Ovary (tissue), 9 donors: ENCODE results near the gene RSU1. TPM values are rescaled to one million over a fixed set of nuclear protein-coding genes. Genes with fewer than 3 reads are reported as not detected.

Experiments used
- DNase-seq, 5 donors: peaks; one replicate each; pipeline ENCODE4 v3.0.0-alpha.2; 2019 to 2020
- H3K27ac ChIP-seq, 2 donors: fragments of 200-600 bp; one replicate each; pipeline versions ENCODE4 v1.5.1 to v1.8.0; 2019 to 2022
- H3K27me3 ChIP-seq: fragments of 200-600 bp; one replicate; pipeline ENCODE4 v1.8.0; 2022
- H3K36me3 ChIP-seq: fragments of 200-600 bp; sonication (generic); one replicate; pipeline ENCODE4 v1.5.1; 2019
- H3K4me1 ChIP-seq: one replicate; pipeline ENCODE4 v1.8.1; 2013; ENCODE audit warnings: mild to moderate bottlenecking, moderate library complexity; ENCODE audit not compliant: insufficient read depth
- H3K4me3 ChIP-seq: fragments of 200-600 bp; sonication (generic); one replicate; pipeline ENCODE4 v1.5.1; 2017
- H3K9me3 ChIP-seq, 2 donors: fragments of 200-600 bp in 1 of 2; sonication (generic) in 1 of 2; one replicate each; pipeline versions ENCODE4 v1.5.1 to v1.8.1; 2013 to 2019; ENCODE audit warnings: mild to moderate bottlenecking in 1 of 2, moderate library complexity in 1 of 2
- CTCF ChIP-seq, 3 donors: fragments of 450-650 bp in 2 of 3; fragments of 200-600 bp in 1 of 3; IDR thresholded peaks; one replicate each; pipeline versions ENCODE4 v1.5.1 to v1.8.0; 2016 to 2022; ENCODE audit warnings: antibody characterized with exemption in 3 of 3, mild to moderate bottlenecking in 1 of 3
- EP300 ChIP-seq: sonication (generic); formaldehyde crosslinking; IDR thresholded peaks from one replicate; pipeline ENCODE4 v1.6.1; 2017; ENCODE audit warnings: antibody characterized with exemption
- POLR2A ChIP-seq: fragments of 450-650 bp; IDR thresholded peaks from one replicate; pipeline ENCODE4 v1.6.1; 2017; ENCODE audit warnings: antibody characterized with exemption, mild to moderate bottlenecking, moderate library complexity
- WGBS, 3 donors: extraction: QIAGEN DNeasy Blood & Tissue Kit in 1 of 3; methylation state at CpG; one replicate each; pipeline versions ENCODE4 v1.1.5 to v1.1.7; 2013 to 2017; 5-methylcytosine and 5-hydroxymethylcytosine counted together
- intact Hi-C, 4 donors: fragments of 100-400 bp; cut with DNase I; formaldehyde crosslinking; loops; one replicate each; pipeline versions ENCODE4 v1.11.0 to v1.15.1; 2022 to 2023
- polyA plus RNA-seq, 2 donors: library from polyadenylated mRNA; stranded (reverse); fragments of 200-250 nt in 1 of 2; fragments of 350-450 nt in 1 of 2; fragmentation: Illumina TruSeq in 1 of 2; extraction: RNeasy Lipid Tissue Mini Kit (QIAGEN cat#74804) in 1 of 2; gene quantifications; one replicate each; pipeline ENCODE4 v1.2.3, GENCODE V29; 2013 to 2014
- total RNA-seq, 7 donors: library from RNA; depleted of rRNA in 2 of 7; stranded (reverse); fragments of >200 nt in 2 of 7; fragmentation: NEBNext Ultra II Directional in 3 of 7; extraction: Animal tissue kit (Norgen Biotek cat#: 25700) in 3 of 7; gene quantifications; one replicate each; pipeline versions ENCODE4 v1.1.0 to v1.2.4, GENCODE V29; 2016 to 2023
- donor health status: DM: no; HTN: no; CAD: no; lungs with moderate emphysema.
- donor health status: DM: no; HTN: no; CAD: no.
- donor health status: Bipolar disorder and iron deficiency.
- donor health status: DM: yes; HTN: yes; CAD: no.
- donor health status: DM: no; HTN: no; CAD: no.
- donor health status: DM: yes; HTN: yes; CAD: no.

Gene RSU1
- total and polyA plus RNA-seq, 9 donors = 30.1 to 184 (median 70.3) TPM

GRCh38 chr10:16847644-16848043 lies 30.4 kb upstream of the RSU1 start:
- H3K9me3 ChIP-seq = no peaks in the 10 kb centered on the region
- no peak overlapping the region for H3K4me3 ChIP-seq
- no peaks in the 10 kb centered on the region for H3K36me3 ChIP-seq
- H3K27ac ChIP-seq = no peak overlapping the region
- WGBS, 3 donors = 80 to 82% (median 80%) methylated on average over 6 of the region's 6 CpGs
- no peaks in the 10 kb centered on the region for H3K27me3 ChIP-seq
- DNase-seq = no peak
- peaks cover 3% of the 10 kb centered on the region for H3K4me1 ChIP-seq
- intact Hi-C loops = loop anchor here in 2 of 4 donors (5.0 to 10.0 kb wide), 2 partner anchors 410 to 587 kb away; no protein-coding TSS in a partner anchor
- TF ChIP-seq CTCF (IDR thresholded peaks at IDR 0.05) = no peak
- no peak for TF ChIP-seq POLR2A
- no peak for TF ChIP-seq EP300

GRCh38 chr10:16845248-16845647 lies 28.0 kb upstream of the RSU1 start:
- no peak for TF ChIP-seq CTCF (IDR thresholded peaks at IDR 0.05)
- no peak for TF ChIP-seq POLR2A
- TF ChIP-seq EP300 = no peak
- peak in 1 of 5 donors; percentile 55 for DNase-seq
- Histone ChIP-seq H3K9me3 (no peaks in the 10 kb centered on the region), H3K27ac (peak overlapping the region in 1 of 2 donors; percentile 2), H3K4me1 (peaks cover 3% of the 10 kb centered on the region), H3K27me3 (no peaks in the 10 kb centered on the region), H3K4me3 (no peak overlapping the region), H3K36me3 (no peaks in the 10 kb centered on the region)
- intact Hi-C loops = loop anchor here in 3 of 4 donors (2.0 to 10.0 kb wide), 3 partner anchors 406 to 590 kb away; no protein-coding TSS in a partner anchor

GRCh38 chr10:16843252-16843870 lies 26.1 kb upstream of the RSU1 start:
- no peak overlapping the region for H3K4me3 ChIP-seq
- TF ChIP-seq POLR2A (no peak), CTCF (IDR thresholded peaks at IDR 0.05) (peak; percentile 43 to 73 (median 64)), EP300 (no peak)
- no peaks in the 10 kb centered on the region for H3K27me3 ChIP-seq
- WGBS, 3 donors = 0% methylated on average over 1 of the region's 1 CpG
- H3K36me3 ChIP-seq = no peaks in the 10 kb centered on the region
- no peak for DNase-seq
- peak overlapping the region in 1 of 2 donors; percentile 72 for H3K27ac ChIP-seq
- no peaks in the 10 kb centered on the region for H3K9me3 ChIP-seq
- intact Hi-C loops = loop anchor here in 1 of 4 donors (10.0 kb wide), 1 partner anchor 591 kb away; no protein-coding TSS in a partner anchor
- peaks cover 3% of the 10 kb centered on the region for H3K4me1 ChIP-seq

GRCh38 chr10:16835228-16835627 lies 18.0 kb upstream of the RSU1 start:
- Histone ChIP-seq H3K4me1 (peaks cover 2% of the 10 kb centered on the region), H3K9me3 (no peaks in the 10 kb centered on the region), H3K27ac (no peak overlapping the region), H3K27me3 (no peaks in the 10 kb centered on the region), H3K36me3 (no peaks in the 10 kb centered on the region), H3K4me3 (no peak overlapping the region)
- intact Hi-C loops = loop anchor here in 1 of 4 donors (10.0 kb wide), 1 partner anchor 590 kb away; no protein-coding TSS in a partner anchor
- DNase-seq = no peak
- WGBS, 3 donors = 77 to 78% (median 77%) methylated on average over 8 of the region's 8 CpGs
- TF ChIP-seq CTCF (IDR thresholded peaks at IDR 0.05) (no peak), POLR2A (no peak), EP300 (no peak)
